ENCODE results near the gene PGM2. TPM values are rescaled to one million over a fixed set of nuclear protein-coding genes. Genes with fewer than 3 reads are reported as not detected.

Gene PGM2
- total RNA-seq, 1 donor from 2014 or later, result 27.8 TPM

GRCh38 chr4:37896206-37896860 is 69.8 kb downstream of the PGM2 start:
- Histone ChIP-seq H3K4me3 (ENCODE audit: low read depth, low read length) (no peak overlapping the region), H3K27me3 (ENCODE audit: control insufficient read depth, insufficient read depth, low read length) (peaks cover 2% of the 10 kb centered on the region), H3K36me3 (ENCODE audit: control insufficient read depth, insufficient read depth, low read length) (no peaks in the 10 kb centered on the region)
- TF ChIP-seq CTCF (IDR thresholded peaks at IDR 0.05; ENCODE audit: insufficient read depth, low read length, poor library complexity, severe bottlenecking), result no peak
- DNase-seq (ENCODE audit: low read depth), result no peak

DNA sequence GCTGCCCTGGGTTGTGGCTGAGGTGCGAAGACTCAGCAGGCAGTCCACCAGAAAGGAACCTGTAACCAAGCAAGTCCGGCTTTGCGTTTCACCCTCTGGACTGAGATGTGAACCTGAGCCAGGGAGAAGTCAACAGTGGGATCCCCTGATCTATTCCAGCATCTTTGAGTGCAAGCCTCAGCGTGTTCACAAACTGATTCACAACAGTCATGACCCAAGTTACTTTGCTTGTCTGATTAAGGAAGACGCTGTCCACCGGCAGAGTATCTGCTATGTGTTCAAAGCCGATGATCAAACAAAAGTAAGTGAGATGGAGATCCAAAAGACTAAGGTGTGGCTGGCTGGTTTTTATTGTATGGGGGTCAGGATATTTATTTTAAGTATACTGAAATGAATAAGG is 75.7 kb downstream of the PGM2 start:
- Histone ChIP-seq H3K27me3 (ENCODE audit: control insufficient read depth, insufficient read depth, low read length) (peaks cover 2% of the 10 kb centered on the region), H3K36me3 (ENCODE audit: control insufficient read depth, insufficient read depth, low read length) (no peaks in the 10 kb centered on the region)
- DNase-seq (ENCODE audit: low read depth), result no peak

GRCh38 chr4:37902738-37903693 is 76.5 kb downstream of the PGM2 start:
- no peaks in the 10 kb centered on the region for H3K36me3 ChIP-seq (ENCODE audit: control insufficient read depth, insufficient read depth, low read length)
- peaks cover 2% of the 10 kb centered on the region for H3K27me3 ChIP-seq (ENCODE audit: control insufficient read depth, insufficient read depth, low read length)
- no peak for TF ChIP-seq CTCF (IDR thresholded peaks at IDR 0.05; ENCODE audit: insufficient read depth, low read length, poor library complexity, severe bottlenecking)
- no peak overlapping the region for H3K4me3 ChIP-seq (ENCODE audit: low read depth, low read length)
- DNase-seq (ENCODE audit: low read depth), result no peak

More for the DNA sequence above, 75.7 kb downstream of the PGM2 start:
- H3K4me3 ChIP-seq (ENCODE audit: low read depth, low read length), result no peak overlapping the region
- TF ChIP-seq CTCF (IDR thresholded peaks at IDR 0.05; ENCODE audit: insufficient read depth, low read length, poor library complexity, severe bottlenecking), result no peak

GRCh38 chr4:37903901-37904300 is 77.4 kb downstream of the PGM2 start:
- no peak for DNase-seq (ENCODE audit: low read depth)
- no peak for TF ChIP-seq CTCF (IDR thresholded peaks at IDR 0.05; ENCODE audit: insufficient read depth, low read length, poor library complexity, severe bottlenecking)
- no peak overlapping the region for H3K4me3 ChIP-seq (ENCODE audit: low read depth, low read length)
- H3K36me3 ChIP-seq (ENCODE audit: control insufficient read depth, insufficient read depth, low read length), result no peaks in the 10 kb centered on the region
- no peaks in the 10 kb centered on the region for H3K27me3 ChIP-seq (ENCODE audit: control insufficient read depth, insufficient read depth, low read length)

DNA sequence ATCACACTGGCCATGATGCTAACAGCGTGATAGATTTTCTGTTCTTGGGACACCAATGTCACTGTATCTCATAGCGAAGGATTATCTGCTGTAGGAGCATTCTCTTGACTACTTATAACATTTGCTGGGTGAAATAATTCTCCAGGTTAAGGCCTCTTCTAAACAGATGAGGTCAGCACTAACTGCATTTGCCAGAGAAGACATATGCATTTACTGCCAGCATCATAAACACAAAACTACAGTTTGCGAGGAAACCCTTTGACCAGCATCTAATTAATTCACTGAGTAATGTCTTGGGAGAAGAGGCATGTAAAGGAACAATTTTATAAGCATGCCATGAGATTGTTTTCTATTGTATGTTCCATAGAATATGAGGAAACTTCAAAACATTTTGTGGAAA is 78.3 kb downstream of the PGM2 start:
- H3K27me3 ChIP-seq (ENCODE audit: control insufficient read depth, insufficient read depth, low read length), result no peaks in the 10 kb centered on the region
- H3K4me3 ChIP-seq (ENCODE audit: low read depth, low read length), result no peak overlapping the region

More for the DNA sequence above, 78.3 kb downstream of the PGM2 start:
- H3K36me3 ChIP-seq (ENCODE audit: control insufficient read depth, insufficient read depth, low read length), result no peaks in the 10 kb centered on the region
- no peak for TF ChIP-seq CTCF (IDR thresholded peaks at IDR 0.05; ENCODE audit: insufficient read depth, low read length, poor library complexity, severe bottlenecking)
- no peak for DNase-seq (ENCODE audit: low read depth)
